Measurements from ENCODE around the gene CD209.
"Not testable (repeated sequence)": the region's sequence is repeated elsewhere in the genome, so short reads cannot be mapped to it uniquely, and the experiment has no call there.

The CD209 gene

DNA sequence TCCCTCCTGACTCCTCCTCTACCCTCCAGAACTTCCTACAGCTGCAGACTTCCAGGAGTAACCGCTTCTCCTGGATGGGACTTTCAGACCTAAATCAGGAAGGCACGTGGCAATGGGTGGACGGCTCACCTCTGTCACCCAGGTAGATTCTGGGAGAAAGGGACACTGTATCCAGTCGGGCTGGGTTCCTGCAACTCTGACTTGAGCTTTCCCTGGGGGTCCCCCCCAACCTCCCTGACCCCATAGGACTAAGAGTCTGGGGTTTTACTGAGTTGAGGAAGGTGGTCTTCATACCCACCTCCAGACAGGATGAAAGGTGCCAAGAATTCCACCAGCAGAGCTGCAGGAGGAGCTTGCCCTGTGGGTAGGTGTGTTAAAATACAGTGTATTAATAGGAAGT is 20.2 kb upstream of the CD209 start:
- no peak for DNase-seq

- DNase-seq = no peak
Observed at GRCh38 chr19:7766535-7766934, 19.2 kb upstream of the CD209 start.

GRCh38 chr19:7765043-7765442 is 17.7 kb upstream of the CD209 start:
- DNase-seq = not testable (repeated sequence)

DNA sequence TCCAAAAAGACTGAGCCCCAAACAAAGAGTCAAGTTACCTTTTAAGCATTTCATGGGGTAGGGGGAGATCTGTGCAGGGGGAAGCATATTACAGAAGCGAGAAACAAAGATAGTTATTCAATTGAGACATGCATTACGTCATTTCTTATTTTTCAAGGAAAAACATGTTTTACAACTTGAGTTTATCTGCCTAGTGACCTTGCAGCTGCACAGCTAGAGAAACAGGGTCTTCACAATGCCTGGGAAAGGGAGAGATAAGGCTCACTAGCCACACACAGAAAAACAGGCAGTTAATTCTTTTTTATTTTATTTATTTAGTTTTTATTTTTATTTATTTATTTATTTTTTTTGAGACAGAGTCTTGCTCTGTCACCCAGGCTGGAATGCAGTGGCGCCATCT is 16.8 kb upstream of the CD209 start:
- not testable (repeated sequence) for DNase-seq

- DNase-seq = no peak
Observed at GRCh38 chr19:7763696-7764095, 16.4 kb upstream of the CD209 start.

GRCh38 chr19:7762719-7763293 is 15.5 kb upstream of the CD209 start, which contains the start of gene CLEC4M:
TSS of gene CLEC4M (plus strand) at chr19:7763243. CDS start at chr19:7763267, 24 bp downstream.
- DNase-seq = no peak

- DNase-seq = no peak
Observed at GRCh38 chr19:7759156-7759555, 11.8 kb upstream of the CD209 start.

- DNase-seq = no peak
Observed at GRCh38 chr19:7757358-7757757, 10.0 kb upstream of the CD209 start.

DNA sequence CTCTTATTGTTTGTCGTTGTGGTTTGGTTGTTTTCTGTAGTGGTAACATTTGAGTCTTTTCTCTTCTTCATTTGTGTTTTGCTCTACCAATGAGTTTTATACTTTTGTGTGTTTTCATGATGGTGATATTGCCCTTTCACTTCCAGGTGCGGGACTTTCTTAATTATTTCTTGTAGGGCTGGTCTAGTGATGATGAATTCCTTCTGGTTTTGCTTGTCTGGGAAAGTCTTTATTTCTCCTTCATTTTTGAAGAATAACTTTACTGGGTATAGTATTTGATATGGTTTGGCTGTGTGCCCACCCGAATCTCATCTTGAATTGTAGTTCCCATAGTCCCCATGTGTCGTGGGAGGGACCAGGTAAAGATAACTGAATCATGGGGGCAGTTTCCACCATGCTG is 8.9 kb upstream of the CD209 start:
- no peak for DNase-seq

- DNase-seq = no peak
Observed at GRCh38 chr19:7751157-7751783, 3.9 kb upstream of the CD209 start.

- DNase-seq = peak; percentile 8
Observed at GRCh38 chr19:7748756-7749155, 1.4 kb upstream of the CD209 start.

- DNase-seq = no peak
Observed at GRCh38 chr19:7748171-7748570, 837 bp upstream of the CD209 start.

DNA sequence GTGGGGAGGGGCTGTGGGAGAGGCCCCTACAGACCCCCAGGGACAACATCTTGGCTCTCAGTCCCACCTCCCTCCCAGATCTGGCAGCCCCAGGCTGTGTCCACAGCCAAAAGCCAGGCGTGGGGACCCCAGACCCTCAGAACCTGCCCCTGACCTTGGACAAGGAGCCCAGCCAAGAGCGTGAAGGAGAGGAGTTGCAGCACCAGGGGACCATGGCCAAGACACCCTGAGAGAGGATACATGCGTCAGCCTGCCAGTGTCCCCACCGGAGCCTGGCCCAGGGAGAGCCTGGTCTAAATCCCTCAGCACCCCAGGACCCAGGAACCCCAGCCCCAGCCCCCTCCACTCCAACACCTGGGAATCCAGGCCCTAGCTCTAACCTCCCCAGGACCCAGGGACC is 1.0 kb downstream of the CD209 start:
- DNase-seq = not testable (repeated sequence)

DNA sequence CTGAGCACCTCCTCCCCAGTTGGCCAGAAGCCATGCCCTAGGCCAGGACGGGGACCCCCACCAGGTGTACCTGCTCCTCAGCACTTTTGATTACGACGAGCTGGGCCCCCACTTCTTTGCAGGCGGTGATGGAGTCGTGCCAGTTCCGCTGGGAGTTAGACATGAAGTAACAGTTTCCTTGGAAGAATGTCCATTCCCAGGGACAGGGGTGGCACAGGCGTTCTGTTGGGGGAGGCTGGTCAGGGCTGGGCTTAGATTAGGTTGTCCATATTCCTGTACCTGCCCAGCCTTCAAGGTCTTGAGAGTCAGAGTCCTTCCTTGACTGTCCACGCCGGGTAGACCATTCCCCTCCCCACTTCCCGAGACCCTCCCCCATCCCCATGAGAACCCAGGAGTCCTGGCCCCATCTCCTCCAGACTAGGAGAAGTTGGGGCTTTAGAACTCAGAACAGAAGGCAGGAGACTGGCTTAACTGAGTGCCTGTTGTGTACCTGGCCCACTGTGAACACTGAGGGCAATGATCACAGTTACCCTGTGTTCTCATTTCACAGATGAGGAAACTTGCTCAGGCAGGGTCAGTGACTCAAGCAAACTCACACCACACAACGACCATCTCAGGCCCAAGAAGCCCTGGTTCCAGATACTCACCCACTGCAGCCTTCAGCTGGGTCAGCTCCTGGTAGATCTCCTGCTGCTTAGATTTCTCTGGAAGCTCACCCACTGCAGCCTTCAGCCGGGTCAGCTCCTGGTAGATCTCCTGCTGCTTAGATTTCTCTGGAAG is 2.3 kb downstream of the CD209 start:
- DNase-seq = no peak

- no peak for DNase-seq
Observed at GRCh38 chr19:7744199-7744786, 3.0 kb downstream of the CD209 start.

GRCh38 chr19:7743425-7743841 is 3.9 kb downstream of the CD209 start:
- DNase-seq = no peak

DNA sequence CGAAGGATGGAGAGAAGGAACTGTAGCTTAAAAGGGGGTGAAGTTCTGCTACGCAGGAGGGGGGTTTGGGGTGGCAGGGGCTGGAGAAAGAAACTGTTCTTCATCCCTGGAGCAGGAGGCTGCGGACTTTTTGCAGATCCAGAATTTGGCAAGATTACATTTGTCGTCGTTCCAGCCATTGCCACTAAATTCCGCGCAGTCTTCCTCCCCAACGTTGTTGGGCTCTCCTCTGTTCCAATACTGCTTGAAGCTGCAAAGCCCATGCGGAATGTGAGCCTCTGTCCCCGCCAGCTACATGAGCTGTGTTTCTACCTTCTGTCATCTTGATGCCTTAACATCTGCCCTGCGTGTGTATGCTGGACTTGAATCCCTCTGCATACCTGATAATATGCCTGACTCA is 4.3 kb downstream of the CD209 start:
- peak; percentile 81 for DNase-seq

GRCh38 chr19:7742575-7742974 is 4.8 kb downstream of the CD209 start:
- peak; percentile 92 for DNase-seq

DNA sequence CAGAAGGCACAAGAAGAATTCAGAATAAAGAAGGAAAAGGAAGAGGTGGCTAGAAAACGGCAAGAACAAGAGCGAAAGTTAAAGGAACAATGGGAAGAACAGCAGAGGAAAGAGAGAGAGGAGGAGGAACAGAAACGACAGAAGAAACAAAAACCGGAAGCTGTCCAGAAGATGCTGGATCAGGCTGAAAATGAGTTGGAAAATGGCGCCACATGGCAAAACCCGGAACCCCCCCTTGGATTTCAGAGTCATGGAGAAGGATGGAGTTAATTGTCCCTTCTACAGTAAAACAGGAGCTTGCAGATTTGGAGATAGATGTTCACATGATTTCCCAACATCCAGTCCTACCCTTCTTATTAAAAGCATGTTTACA is 6.7 kb downstream of the CD209 start:
- no peak for DNase-seq

GRCh38 chr19:7739801-7740681 is 7.3 kb downstream of the CD209 start:
- DNase-seq = no peak

GRCh38 chr19:7739211-7739755 is 8.1 kb downstream of the CD209 start:
- no peak for DNase-seq

- no peak for DNase-seq
Observed at GRCh38 chr19:7738023-7738422, 9.3 kb downstream of the CD209 start.

GRCh38 chr19:7737215-7737614 is 10.1 kb downstream of the CD209 start:
- no peak for DNase-seq

Data from NCI-H2171 treated with DMSO at 0.1 percent for 48 hours (cell line).